Measurements from ENCODE around the gene CFAP92.

DNA sequence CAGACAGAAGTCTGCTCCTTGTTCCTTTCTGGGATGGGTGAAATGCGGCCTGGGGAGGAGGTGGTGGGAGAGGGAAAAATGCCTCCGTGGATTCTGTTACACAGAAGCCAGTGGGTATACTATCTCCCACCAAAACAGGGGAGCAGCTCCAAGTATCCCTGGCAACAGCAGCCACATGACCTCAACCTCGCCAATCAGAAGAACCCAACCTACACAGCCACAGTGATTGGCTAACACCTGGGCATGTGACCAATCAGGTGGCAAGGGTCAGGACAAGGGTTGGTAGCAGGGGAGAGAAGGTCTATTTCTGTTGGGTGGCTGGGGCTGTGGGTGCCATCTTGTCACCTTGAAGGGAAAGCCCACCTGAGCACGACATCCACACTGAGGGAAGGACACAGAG lies 123.5 kb downstream of the CFAP92 start:
- no peak for TF ChIP-seq EZH2 (IDR thresholded peaks at IDR 0.05)
- no peak for TF ChIP-seq POLR2AphosphoS5 (IDR thresholded peaks at IDR 0.05; ENCODE audit: borderline replicate concordance, low read depth, low read length)
- TF ChIP-seq FOXP2 (optimal IDR thresholded peaks at IDR 0.05; ENCODE audit: control extremely low read depth, extremely low read length, insufficient read depth) = no peak

All from SK-N-MC (cell line).